Uterus (tissue), 4 donors: Measurements from ENCODE around the gene SLAMF8. TPM values are rescaled to one million over a fixed set of nuclear protein-coding genes. Genes with fewer than 3 reads are reported as not detected.

Source experiments
- DNase-seq, 2 donors: peaks; one replicate each; pipeline ENCODE4 v3.0.0-alpha.2; 2019 to 2020
- H3K27ac ChIP-seq, 2 donors: fragments of 200-600 bp; sonication (generic); 1 replicate in 1 of 2; 2 replicates in 1 of 2; pipeline ENCODE4 v1.5.1; 2016 to 2018
- H3K27me3 ChIP-seq, 2 donors: fragments of 200-600 bp; sonication (generic); one replicate each; pipeline ENCODE4 v1.5.1; 2018 to 2019; ENCODE audit warnings: control low read depth in 1 of 2
- H3K36me3 ChIP-seq, 2 donors: fragments of 200-600 bp; sonication (generic); one replicate each; pipeline ENCODE4 v1.5.1; 2019; ENCODE audit warnings: control low read depth in 1 of 2
- H3K4me1 ChIP-seq, 2 donors: fragments of 200-600 bp; sonication (generic); one replicate each; pipeline ENCODE4 v1.5.1; 2018 to 2019; ENCODE audit warnings: control low read depth in 1 of 2
- H3K4me3 ChIP-seq, 2 donors: fragments of 200-600 bp; sonication (generic); 1 replicate in 1 of 2; 2 replicates in 1 of 2; pipeline ENCODE4 v1.5.1; 2018 to 2019; ENCODE audit warnings: mild to moderate bottlenecking in 1 of 2
- H3K9me3 ChIP-seq, 2 donors: fragments of 200-600 bp; sonication (generic); one replicate each; pipeline ENCODE4 v1.5.1; 2019; ENCODE audit warnings: control low read depth in 1 of 2
- POLR2A ChIP-seq, 2 donors: fragments of 450-650 bp; IDR thresholded peaks; one replicate each; pipeline ENCODE4 v1.6.1; 2016; ENCODE audit warnings: antibody characterized with exemption in 2 of 2, mild to moderate bottlenecking in 1 of 2, moderate library complexity in 1 of 2
- intact Hi-C: fragments of 100-400 bp; cut with DNase I; formaldehyde crosslinking; loops from one replicate; pipeline ENCODE4 v1.15.1; 2023; ENCODE audit warnings: low total_unique reads
- total RNA-seq, 4 donors: library from RNA; depleted of rRNA in 3 of 4; stranded (reverse); fragments of >200 nt in 3 of 4; gene quantifications; one replicate each; pipeline versions ENCODE4 v1.1.0 to v1.2.4, GENCODE V29; 2014 to 2023
- TF ChIP-seq, protein P1 (sequence below), 4 experiments: fragments of 200-600 bp in 2 of 4; fragments of 450-650 bp in 2 of 4; sonication (generic) in 2 of 4; IDR thresholded peaks; one replicate each; pipeline ENCODE4 v1.5.1; 2016 to 2019; ENCODE audit warnings: antibody characterized with exemption in 4 of 4, mild to moderate bottlenecking in 2 of 4, moderate library complexity in 1 of 4
- donor health status: DM: yes; HTN: yes; CAD: no.

SLAMF8 gene
- total RNA-seq, 4 donors from 2014 or later = 0.28 to 3.2 (median 1.1) TPM; not detected in 1

DNA sequence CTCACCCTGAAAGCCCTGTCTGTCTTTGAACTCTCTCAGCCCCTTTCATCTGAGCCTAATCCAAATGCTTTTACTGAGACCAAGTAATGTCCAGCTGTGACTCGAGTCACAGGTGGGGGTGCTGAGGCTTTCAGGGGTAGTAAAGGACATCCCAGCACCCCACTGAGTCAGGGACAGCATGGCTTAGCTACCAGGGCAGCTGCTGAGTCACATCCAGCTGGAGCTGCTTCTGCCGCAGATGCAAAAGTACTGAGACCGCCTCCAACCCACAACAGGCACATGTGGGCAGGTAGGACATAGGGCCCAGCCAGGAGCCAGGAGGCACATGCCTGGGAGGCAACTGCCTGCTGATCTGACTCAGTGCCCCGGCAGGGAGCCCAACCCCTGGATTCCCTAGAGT, 42.5 kb downstream of the SLAMF8 start:
- intact Hi-C loops = no loop called here
- Histone ChIP-seq H3K4me1 (peaks cover 0 to 7% of the 10 kb centered on the region in 2 donors), H3K27me3 (no peaks in the 10 kb centered on the region), H3K27ac (peak overlapping the region in 1 of 2 donors; percentile 67), H3K36me3 (no peaks in the 10 kb centered on the region), H3K9me3 (no peaks in the 10 kb centered on the region), H3K4me3 (no peak overlapping the region)
- TF ChIP-seq POLR2A (IDR thresholded peaks at IDR 0.05) = no peak
- TF ChIP-seq, protein P1, sequence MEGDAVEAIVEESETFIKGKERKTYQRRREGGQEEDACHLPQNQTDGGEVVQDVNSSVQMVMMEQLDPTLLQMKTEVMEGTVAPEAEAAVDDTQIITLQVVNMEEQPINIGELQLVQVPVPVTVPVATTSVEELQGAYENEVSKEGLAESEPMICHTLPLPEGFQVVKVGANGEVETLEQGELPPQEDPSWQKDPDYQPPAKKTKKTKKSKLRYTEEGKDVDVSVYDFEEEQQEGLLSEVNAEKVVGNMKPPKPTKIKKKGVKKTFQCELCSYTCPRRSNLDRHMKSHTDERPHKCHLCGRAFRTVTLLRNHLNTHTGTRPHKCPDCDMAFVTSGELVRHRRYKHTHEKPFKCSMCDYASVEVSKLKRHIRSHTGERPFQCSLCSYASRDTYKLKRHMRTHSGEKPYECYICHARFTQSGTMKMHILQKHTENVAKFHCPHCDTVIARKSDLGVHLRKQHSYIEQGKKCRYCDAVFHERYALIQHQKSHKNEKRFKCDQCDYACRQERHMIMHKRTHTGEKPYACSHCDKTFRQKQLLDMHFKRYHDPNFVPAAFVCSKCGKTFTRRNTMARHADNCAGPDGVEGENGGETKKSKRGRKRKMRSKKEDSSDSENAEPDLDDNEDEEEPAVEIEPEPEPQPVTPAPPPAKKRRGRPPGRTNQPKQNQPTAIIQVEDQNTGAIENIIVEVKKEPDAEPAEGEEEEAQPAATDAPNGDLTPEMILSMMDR (IDR thresholded peaks at IDR 0.05) = no peak
- no peak for DNase-seq

DNA sequence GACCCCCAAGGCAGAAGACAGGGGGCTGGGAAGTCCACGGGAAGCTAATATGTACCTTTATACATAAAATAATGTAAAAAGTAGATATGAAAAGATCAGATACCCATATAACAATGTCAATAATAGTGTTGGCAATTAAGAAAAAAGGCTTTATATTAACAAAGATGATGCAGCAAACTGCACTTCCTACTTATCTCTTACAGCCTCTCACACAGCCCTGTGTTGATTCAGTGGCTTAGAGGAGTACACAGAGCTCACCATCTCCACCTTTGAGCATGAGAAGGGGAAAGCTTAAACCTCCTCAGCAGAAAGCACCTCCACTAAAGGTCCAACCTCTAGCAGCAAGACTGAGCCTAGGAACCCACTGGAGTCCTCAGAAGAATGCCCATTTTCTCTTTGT, 42.9 kb downstream of the SLAMF8 start:
- Histone ChIP-seq H3K36me3 (no peaks in the 10 kb centered on the region), H3K27me3 (no peaks in the 10 kb centered on the region), H3K9me3 (no peaks in the 10 kb centered on the region), H3K4me3 (no peak overlapping the region), H3K4me1 (peaks cover 0 to 7% of the 10 kb centered on the region in 2 donors), H3K27ac (peak overlapping the region in 1 of 2 donors; percentile 67)
- no peak for DNase-seq
- no peak for TF ChIP-seq POLR2A (IDR thresholded peaks at IDR 0.05)
- TF ChIP-seq, protein P1 (IDR thresholded peaks at IDR 0.05) = no peak
- intact Hi-C loops = no loop called here

DNA sequence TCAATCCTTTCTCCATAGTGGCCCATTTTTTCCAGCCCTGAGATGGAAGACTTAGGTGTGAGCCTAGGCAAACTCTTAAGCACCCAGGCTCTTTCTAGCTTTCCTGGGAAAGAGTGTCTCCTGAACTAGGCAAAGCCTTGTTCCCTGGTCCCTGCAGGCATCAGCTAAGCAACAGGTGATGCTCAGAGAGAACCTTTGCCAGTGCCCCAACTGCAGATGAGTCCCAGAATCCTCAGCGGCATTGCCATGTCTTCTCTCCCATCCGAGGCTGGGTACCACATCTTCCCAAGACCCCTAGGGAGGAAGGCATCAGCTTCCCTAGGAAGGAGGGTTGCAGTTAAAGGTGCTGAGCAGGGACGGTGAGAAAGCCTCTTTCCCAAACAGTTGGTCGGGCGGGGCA, 44.0 kb downstream of the SLAMF8 start:
- no peak for TF ChIP-seq POLR2A (IDR thresholded peaks at IDR 0.05)
- TF ChIP-seq, protein P1 (IDR thresholded peaks at IDR 0.05) = no peak
- intact Hi-C loops = no loop called here
- peaks cover 0 to 7% of the 10 kb centered on the region in 2 donors for H3K4me1 ChIP-seq
- no peak for DNase-seq
- H3K36me3 ChIP-seq = no peaks in the 10 kb centered on the region
- H3K9me3 ChIP-seq = no peaks in the 10 kb centered on the region
- H3K27ac ChIP-seq = no peak overlapping the region
- H3K4me3 ChIP-seq = no peak overlapping the region
- no peaks in the 10 kb centered on the region for H3K27me3 ChIP-seq

DNA sequence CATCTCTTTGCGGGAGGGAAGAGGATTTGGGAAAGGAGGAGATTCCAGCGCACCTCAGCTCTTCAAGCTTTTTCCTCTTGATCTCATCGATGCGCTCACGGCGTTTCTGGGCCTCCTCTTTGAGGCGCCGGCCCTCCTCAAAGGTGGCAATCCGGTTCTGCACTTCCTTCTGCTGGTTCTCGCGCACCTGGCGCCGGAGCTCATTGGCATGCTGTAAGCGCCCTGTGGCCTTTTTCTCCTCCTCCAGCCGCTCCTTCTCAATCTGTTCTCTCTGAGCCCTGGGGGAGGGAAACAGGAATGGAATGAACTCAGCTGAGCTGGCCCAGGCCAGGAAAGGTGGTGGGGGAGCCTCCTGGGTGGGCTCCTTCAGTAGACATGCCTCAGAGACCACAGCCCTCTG, 46.2 kb downstream of the SLAMF8 start:
- Histone ChIP-seq H3K4me1 (peaks cover 0 to 7% of the 10 kb centered on the region in 2 donors), H3K27ac (no peak overlapping the region), H3K9me3 (no peaks in the 10 kb centered on the region), H3K36me3 (no peaks in the 10 kb centered on the region), H3K27me3 (no peaks in the 10 kb centered on the region), H3K4me3 (no peak overlapping the region)
- TF ChIP-seq POLR2A (IDR thresholded peaks at IDR 0.05) = no peak
- intact Hi-C loops = no loop called here
- no peak for DNase-seq

DNA sequence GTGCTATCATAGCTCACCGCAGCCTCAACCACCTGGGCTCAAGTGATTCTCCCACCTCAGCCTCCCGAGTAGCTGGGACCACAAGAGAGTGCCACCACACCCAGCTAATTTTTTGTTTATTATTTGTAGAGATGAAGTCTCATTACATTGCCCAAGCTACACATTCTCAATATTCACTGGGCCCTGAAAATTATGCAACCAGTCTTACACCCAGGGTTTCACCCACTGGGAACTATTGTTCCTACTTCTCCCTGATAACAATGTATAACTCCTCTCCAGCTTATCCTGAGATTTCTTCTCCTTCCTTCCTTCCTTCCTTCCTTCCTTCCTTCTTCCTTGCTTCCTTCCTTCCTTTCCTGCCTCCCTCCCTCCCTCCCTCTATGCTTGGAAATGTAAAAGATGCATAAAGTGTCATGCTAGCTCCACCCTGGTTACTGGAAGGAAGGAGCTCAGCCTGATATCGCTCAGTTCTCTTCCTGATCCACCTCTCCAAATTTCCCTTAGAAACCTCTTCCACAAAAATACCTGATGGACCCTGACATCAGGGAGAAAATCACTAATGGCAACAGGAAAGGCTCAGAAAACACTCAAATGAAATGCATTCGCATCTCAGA, 47.0 kb downstream of the SLAMF8 start:
- no peak overlapping the region for H3K27ac ChIP-seq
- no peaks in the 10 kb centered on the region for H3K27me3 ChIP-seq
- DNase-seq = no peak
- H3K9me3 ChIP-seq = no peaks in the 10 kb centered on the region
- no peak overlapping the region for H3K4me3 ChIP-seq
- no peak for TF ChIP-seq POLR2A (IDR thresholded peaks at IDR 0.05)
- TF ChIP-seq, protein P1 (IDR thresholded peaks at IDR 0.05) = no peak
- no peaks in the 10 kb centered on the region for H3K36me3 ChIP-seq
- intact Hi-C loops = no loop called here
- H3K4me1 ChIP-seq = peaks cover 0 to 6% of the 10 kb centered on the region in 2 donors
